Activated naive CD8-positive, alpha-beta T cell treated with anti-CD3 and anti-CD28 coated beads, Interleukin-2, amount 10 ng/mL, durations not matched to agents 7 days and 5 days (primary cell): ENCODE measurements around the gene GYS2. TPM values are rescaled to one million over a fixed set of nuclear protein-coding genes. Genes with fewer than 3 reads are reported as not detected.

Experiments used
- ATAC-seq: fragments of 150-1000 bp; cut with Tn5 transposase; one replicate; pipeline ENCODE4 v1.10.0; 2021; ENCODE audit warnings: low read depth, moderate library complexity
- POLR2A ChIA-PET: fragments of 350-600 bp; sonication (Branson Sonifier 250); formaldehyde crosslinking; loops from one replicate; lab custom pipeline; 2021; ENCODE audit warnings: antibody characterized with exemption; lab: Charles Lee
- DNase-seq: peaks from one replicate; pipeline ENCODE4 v3.0.0; 2021
- H3K27ac Mint-ChIP-seq: one replicate; pipeline ENCODE4 v1.8.0; 2022; ENCODE audit warnings: mild to moderate bottlenecking, mixed read lengths
- H3K27me3 Mint-ChIP-seq: one replicate; pipeline ENCODE4 v1.8.0; 2022; ENCODE audit warnings: mild to moderate bottlenecking, moderate library complexity, mixed read lengths
- H3K36me3 Mint-ChIP-seq: one replicate; pipeline ENCODE4 v1.8.0; 2021; ENCODE audit warnings: mild to moderate bottlenecking, mixed read lengths
- H3K4me1 Mint-ChIP-seq: one replicate; pipeline ENCODE4 v1.8.0; 2021; ENCODE audit warnings: mixed read lengths
- H3K4me3 Mint-ChIP-seq: one replicate; pipeline ENCODE4 v1.8.0; 2022; ENCODE audit warnings: mild to moderate bottlenecking, moderate library complexity, mixed read lengths
- H3K9me3 Mint-ChIP-seq: one replicate; pipeline ENCODE4 v1.8.0; 2021; ENCODE audit warnings: mixed read lengths
- total RNA-seq, 2 experiments: library from RNA; stranded (reverse); gene quantifications; one replicate each; pipeline ENCODE4 v1.2.3, GENCODE V29; 2021

Gene GYS2
- total RNA-seq, 2 experiments from 2014 or later: 0.14 to 0.17 TPM

DNA sequence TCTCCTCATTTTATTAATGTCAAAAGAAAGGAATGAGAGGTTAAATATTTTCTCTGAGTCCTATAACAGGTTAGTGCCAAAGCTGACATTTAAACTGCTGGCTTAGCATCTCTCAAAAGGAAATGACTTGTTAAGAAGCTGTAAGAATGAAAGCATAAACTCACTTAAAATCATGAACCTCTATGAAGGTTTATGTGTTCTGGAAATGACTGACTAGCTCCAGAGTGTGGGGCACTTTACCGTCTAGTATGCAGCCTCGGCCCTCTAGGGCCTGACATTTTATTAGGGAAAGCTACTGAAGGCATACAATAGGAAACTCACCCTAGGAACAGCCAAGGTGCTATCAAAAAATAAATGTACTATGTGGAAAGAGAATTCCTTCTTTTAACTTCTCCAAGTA is 43.5 kb downstream of the GYS2 start:
- POLR2A ChIA-PET: no interaction called here
- ATAC-seq (no peak), DNase-seq (no peak)
- H3K4me3 Mint-ChIP-seq: no peak overlapping the region
- no peaks in the 10 kb centered on the region for H3K36me3 Mint-ChIP-seq
- no peak overlapping the region for H3K27ac Mint-ChIP-seq
- H3K27me3 Mint-ChIP-seq: no peaks in the 10 kb centered on the region
- no peaks in the 10 kb centered on the region for H3K4me1 Mint-ChIP-seq
- peaks cover 1% of the 10 kb centered on the region for H3K9me3 Mint-ChIP-seq

GRCh38 chr12:21559855-21560569 is 44.6 kb downstream of the GYS2 start:
- DNase-seq (no peak), ATAC-seq (no peak)
- Mint-ChIP-seq H3K9me3 (peaks cover 1% of the 10 kb centered on the region), H3K27ac (no peak overlapping the region), H3K36me3 (no peaks in the 10 kb centered on the region), H3K4me1 (no peaks in the 10 kb centered on the region), H3K4me3 (no peak overlapping the region), H3K27me3 (no peaks in the 10 kb centered on the region)
- POLR2A ChIA-PET: no interaction called here

GRCh38 chr12:21558100-21558679 is 46.5 kb downstream of the GYS2 start:
- POLR2A ChIA-PET: no interaction called here
- no peaks in the 10 kb centered on the region for H3K4me1 Mint-ChIP-seq

DNA sequence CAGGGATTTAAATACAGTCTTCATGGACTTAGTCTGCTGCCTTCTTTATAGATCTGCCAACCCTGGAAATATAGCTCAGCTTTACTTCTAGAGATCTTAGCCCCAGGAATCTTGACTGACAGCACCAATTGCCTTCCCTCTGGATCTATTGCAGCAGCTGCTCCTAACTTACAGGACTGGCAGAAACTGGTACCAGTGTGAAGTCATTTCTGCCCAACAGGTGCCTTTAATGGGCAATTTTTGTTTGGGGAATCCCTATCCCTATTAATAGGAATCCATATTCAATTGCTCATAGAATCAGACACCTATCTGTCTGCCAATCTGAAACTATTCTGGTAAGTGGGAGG is 51.3 kb downstream of the GYS2 start:
- DNase-seq (no peak), ATAC-seq (no peak)
- no peaks in the 10 kb centered on the region for H3K27me3 Mint-ChIP-seq
- H3K27ac Mint-ChIP-seq: no peak overlapping the region
- H3K4me3 Mint-ChIP-seq: no peak overlapping the region
- H3K36me3 Mint-ChIP-seq: no peaks in the 10 kb centered on the region
- H3K9me3 Mint-ChIP-seq: no peaks in the 10 kb centered on the region
- H3K4me1 Mint-ChIP-seq: no peaks in the 10 kb centered on the region
- POLR2A ChIA-PET: no interaction called here

More at GRCh38 chr12:21558100-21558679, 46.5 kb downstream of the GYS2 start:
- Mint-ChIP-seq H3K9me3 (peaks cover 1% of the 10 kb centered on the region), H3K27ac (no peak overlapping the region), H3K4me3 (no peak overlapping the region), H3K36me3 (no peaks in the 10 kb centered on the region), H3K27me3 (no peaks in the 10 kb centered on the region)
- DNase-seq: no peak
- ATAC-seq: no peak

DNA sequence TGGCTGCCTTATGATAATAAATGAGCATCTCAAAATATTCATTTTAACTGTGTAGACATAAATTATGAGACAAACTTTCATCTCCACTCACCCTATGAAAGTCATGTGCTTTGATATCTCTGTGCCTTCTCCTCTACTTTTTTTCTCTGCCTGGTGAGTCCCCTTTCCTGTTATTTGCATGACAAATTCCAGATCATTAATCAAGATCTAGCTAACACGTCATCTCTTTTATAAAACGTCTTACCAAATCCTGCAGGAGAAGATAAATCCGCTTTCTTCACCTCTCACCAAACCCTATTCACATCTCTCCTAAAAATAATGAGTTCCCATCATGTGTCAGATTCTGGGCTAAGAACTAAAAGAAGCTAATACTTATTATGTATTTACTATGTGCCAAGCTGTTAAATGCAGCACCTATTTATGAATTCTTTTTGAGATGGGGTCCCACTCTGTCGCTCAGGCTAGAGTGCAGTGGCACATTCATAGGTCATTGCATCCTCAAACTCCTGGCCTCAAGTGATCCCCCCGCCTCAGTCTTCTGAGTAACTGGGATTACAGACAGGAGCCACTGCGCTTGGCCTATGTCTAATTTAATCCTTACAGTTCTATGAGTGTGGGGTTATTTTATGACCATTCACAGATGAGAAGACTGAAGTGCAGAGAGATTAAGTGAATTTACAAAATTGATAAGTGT is 51.9 kb downstream of the GYS2 start:
- no peaks in the 10 kb centered on the region for H3K27me3 Mint-ChIP-seq
- no peak for ATAC-seq
- DNase-seq: no peak
- H3K4me3 Mint-ChIP-seq: no peak overlapping the region
- H3K27ac Mint-ChIP-seq: no peak overlapping the region
- POLR2A ChIA-PET: no interaction called here
- H3K36me3 Mint-ChIP-seq: no peaks in the 10 kb centered on the region
- H3K9me3 Mint-ChIP-seq: no peaks in the 10 kb centered on the region
- H3K4me1 Mint-ChIP-seq: no peaks in the 10 kb centered on the region

GRCh38 chr12:21551841-21552465 is 52.7 kb downstream of the GYS2 start:
- POLR2A ChIA-PET: no interaction called here
- ATAC-seq (no peak), DNase-seq (no peak)
- no peak overlapping the region for H3K4me3 Mint-ChIP-seq
- H3K27ac Mint-ChIP-seq: no peak overlapping the region
- H3K27me3 Mint-ChIP-seq: peaks cover under 1% of the 10 kb centered on the region
- no peaks in the 10 kb centered on the region for H3K4me1 Mint-ChIP-seq
- no peaks in the 10 kb centered on the region for H3K36me3 Mint-ChIP-seq
- no peaks in the 10 kb centered on the region for H3K9me3 Mint-ChIP-seq

DNA sequence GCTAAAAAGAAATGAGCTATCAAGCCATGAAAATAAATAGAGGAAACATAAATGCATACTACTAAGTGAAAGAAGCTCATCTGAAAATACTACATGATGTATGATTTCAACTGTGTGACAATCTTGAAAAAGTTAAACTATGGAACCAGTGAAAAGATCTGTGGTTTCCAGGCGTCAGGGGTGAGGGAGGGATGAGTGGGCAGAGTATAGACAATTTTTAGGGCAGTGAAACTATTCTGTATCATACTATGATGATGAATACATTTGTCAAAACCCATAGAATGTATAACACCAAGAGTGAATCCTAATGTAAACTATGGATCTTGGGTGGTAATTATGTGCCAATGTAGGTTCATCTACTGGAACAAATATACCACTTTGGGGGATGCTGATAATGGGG is 57.2 kb downstream of the GYS2 start:
- H3K27me3 Mint-ChIP-seq: peaks cover 8% of the 10 kb centered on the region

GRCh38 chr12:21546716-21547115 is 57.9 kb downstream of the GYS2 start:
- no peak overlapping the region for H3K4me3 Mint-ChIP-seq
- no peak for ATAC-seq
- H3K9me3 Mint-ChIP-seq: no peaks in the 10 kb centered on the region
- H3K27me3 Mint-ChIP-seq: peaks cover 8% of the 10 kb centered on the region
- no peak for DNase-seq
- POLR2A ChIA-PET: no interaction called here
- no peaks in the 10 kb centered on the region for H3K4me1 Mint-ChIP-seq
- no peak overlapping the region for H3K27ac Mint-ChIP-seq
- no peaks in the 10 kb centered on the region for H3K36me3 Mint-ChIP-seq

More for the DNA sequence above, 57.2 kb downstream of the GYS2 start:
- H3K4me3 Mint-ChIP-seq: no peak overlapping the region
- H3K9me3 Mint-ChIP-seq: no peaks in the 10 kb centered on the region
- ATAC-seq (no peak), DNase-seq (no peak)
- no peaks in the 10 kb centered on the region for H3K36me3 Mint-ChIP-seq
- POLR2A ChIA-PET: no interaction called here
- H3K4me1 Mint-ChIP-seq: no peaks in the 10 kb centered on the region
- no peak overlapping the region for H3K27ac Mint-ChIP-seq

DNA sequence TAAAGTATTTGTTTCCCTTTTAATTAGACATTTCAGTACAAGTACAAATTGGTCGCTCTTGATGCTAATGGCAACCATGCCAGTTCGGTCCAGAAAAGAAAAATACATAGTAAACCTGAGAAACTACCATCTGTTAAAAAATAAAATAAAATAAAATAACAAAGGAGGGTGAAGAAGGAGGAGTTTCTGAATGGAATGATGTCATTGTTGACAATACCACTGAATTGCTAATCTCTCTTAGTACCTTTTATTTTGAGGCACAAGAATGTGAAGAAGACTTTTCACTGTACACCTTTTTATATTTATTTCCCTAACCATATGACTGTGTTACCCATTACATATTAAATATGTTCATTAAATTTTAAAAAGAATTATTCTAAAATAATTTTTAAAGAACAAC is 59.1 kb downstream of the GYS2 start:
- Mint-ChIP-seq H3K36me3 (no peaks in the 10 kb centered on the region), H3K27ac (no peak overlapping the region), H3K27me3 (peaks cover 8% of the 10 kb centered on the region), H3K9me3 (no peaks in the 10 kb centered on the region), H3K4me3 (no peak overlapping the region), H3K4me1 (no peaks in the 10 kb centered on the region)
- DNase-seq (no peak), ATAC-seq (no peak)
- POLR2A ChIA-PET: no interaction called here

DNA sequence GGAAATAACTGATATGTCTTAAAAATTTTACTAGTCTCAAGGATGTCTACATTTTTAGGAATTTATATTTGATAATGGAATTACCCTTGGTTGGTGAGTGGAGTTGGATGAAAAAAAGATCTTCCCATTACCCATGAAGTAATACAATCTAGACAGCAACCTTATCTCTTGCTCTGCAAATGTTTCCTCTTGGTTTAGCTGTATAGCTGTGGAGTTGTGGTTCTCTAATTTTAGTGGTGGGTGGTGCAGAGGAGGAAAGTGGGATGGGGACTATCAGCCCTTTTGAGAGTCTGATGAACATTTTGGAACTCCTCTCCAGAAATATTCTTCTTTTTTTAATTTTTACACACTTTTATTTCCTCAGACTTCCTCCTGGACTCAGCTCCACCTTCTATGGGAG is 61.5 kb downstream of the GYS2 start:
- peaks cover 8% of the 10 kb centered on the region for H3K27me3 Mint-ChIP-seq
- POLR2A ChIA-PET: no interaction called here
- ATAC-seq: no peak
- no peaks in the 10 kb centered on the region for H3K9me3 Mint-ChIP-seq
- no peaks in the 10 kb centered on the region for H3K36me3 Mint-ChIP-seq
- no peak for DNase-seq
- no peaks in the 10 kb centered on the region for H3K4me1 Mint-ChIP-seq
- H3K27ac Mint-ChIP-seq: no peak overlapping the region
- H3K4me3 Mint-ChIP-seq: no peak overlapping the region

DNA sequence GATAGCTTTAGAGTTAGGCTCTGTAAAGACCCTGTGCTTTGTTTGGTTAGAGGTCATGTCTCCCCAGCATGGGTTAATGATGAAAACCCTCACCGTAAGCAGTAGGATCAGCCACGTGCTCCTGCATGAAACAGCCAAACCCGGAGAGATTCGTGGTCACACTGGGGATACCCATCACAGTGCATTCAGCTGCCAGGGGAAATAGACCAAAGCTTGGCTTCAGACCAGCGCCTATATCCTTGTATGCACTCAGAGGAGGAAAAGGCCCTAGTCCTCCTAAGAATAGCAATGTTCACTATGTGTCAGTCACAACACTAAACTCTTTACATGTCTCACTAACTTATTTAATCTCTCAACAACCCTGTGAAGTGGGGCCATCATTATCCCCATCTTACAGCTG is 62.2 kb downstream of the GYS2 start:
- no peaks in the 10 kb centered on the region for H3K9me3 Mint-ChIP-seq
- no peak overlapping the region for H3K27ac Mint-ChIP-seq
- DNase-seq: no peak
- H3K27me3 Mint-ChIP-seq: peaks cover 8% of the 10 kb centered on the region
- H3K4me3 Mint-ChIP-seq: no peak overlapping the region
- POLR2A ChIA-PET: no interaction called here
- no peak for ATAC-seq
- H3K36me3 Mint-ChIP-seq: no peaks in the 10 kb centered on the region
- no peaks in the 10 kb centered on the region for H3K4me1 Mint-ChIP-seq

DNA sequence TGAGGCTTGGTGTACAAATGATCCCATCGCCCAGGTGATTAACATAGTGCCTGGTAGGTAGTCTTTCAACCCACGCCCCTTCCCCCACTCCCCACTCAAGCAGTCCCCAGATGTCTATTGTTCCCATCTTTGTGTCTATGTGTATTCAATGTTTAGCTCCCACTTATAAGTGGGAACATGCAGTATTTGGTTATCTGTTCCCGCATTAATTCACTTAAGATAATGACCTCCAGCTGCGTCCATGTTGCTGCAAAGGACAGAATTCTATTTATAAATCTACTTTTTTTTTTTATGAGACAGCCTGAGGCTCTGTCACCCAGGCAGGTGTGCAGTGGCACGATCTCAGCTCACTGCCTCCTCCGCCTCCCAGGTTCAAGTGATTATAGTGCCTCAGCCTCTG is 62.9 kb downstream of the GYS2 start:
- POLR2A ChIA-PET: no interaction called here
- Mint-ChIP-seq H3K27ac (no peak overlapping the region), H3K4me3 (no peak overlapping the region), H3K27me3 (peaks cover 8% of the 10 kb centered on the region), H3K36me3 (no peaks in the 10 kb centered on the region), H3K9me3 (no peaks in the 10 kb centered on the region), H3K4me1 (no peaks in the 10 kb centered on the region)
- DNase-seq (no peak), ATAC-seq (no peak)

GRCh38 chr12:21539797-21540196 is 64.8 kb downstream of the GYS2 start:
- Mint-ChIP-seq H3K36me3 (no peaks in the 10 kb centered on the region), H3K27me3 (peaks cover 5% of the 10 kb centered on the region)
- ATAC-seq: no peak

More at GRCh38 chr12:21539797-21540196, 64.8 kb downstream of the GYS2 start:
- Mint-ChIP-seq H3K9me3 (no peaks in the 10 kb centered on the region), H3K4me1 (no peaks in the 10 kb centered on the region), H3K27ac (no peak overlapping the region), H3K4me3 (no peak overlapping the region)
- POLR2A ChIA-PET: no interaction called here
- no peak for DNase-seq
